Measurements from ENCODE around the gene TTLL11. TPM values are rescaled to one million over a fixed set of nuclear protein-coding genes. Genes with fewer than 3 reads are reported as not detected.

TTLL11 gene
- total RNA-seq, 6 experiments from 2014 or later: 6.9 to 10.2 (median 8.3) TPM

DNA sequence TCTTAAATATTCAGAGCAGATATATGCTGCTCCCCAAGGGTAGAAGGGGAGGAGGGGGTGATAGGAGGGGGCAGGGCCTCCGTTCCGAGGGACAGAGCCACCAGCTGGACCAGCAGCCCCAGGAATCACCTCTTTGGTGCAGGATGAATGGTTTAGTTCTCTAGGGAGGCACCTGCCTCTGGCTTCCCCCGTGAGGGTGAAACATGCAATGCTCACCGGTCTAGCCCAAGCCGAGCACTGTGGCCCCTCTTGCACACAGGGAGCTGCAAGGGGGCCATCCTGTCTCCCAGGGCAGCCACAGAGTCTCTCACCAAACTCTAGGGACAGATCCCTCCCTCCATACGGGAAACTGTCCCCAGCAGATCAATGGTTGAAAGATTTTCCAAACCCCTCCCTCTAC lies 278.0 kb downstream of the TTLL11 start:
- Mint-ChIP-seq H3K4me3 (no peak overlapping the region), H3K9me3 (no peaks in the 10 kb centered on the region), H3K27me3 (ENCODE audit: insufficient read depth) (peaks cover 18% of the 10 kb centered on the region), H3K36me3 (ENCODE audit: low read depth) (no peaks in the 10 kb centered on the region), H3K4me1 (ENCODE audit: low read depth) (peaks cover 10% of the 10 kb centered on the region; the same call in 1 of the 2 replicates), H3K27ac (no peak overlapping the region)
- TF ChIP-seq, protein P1, sequence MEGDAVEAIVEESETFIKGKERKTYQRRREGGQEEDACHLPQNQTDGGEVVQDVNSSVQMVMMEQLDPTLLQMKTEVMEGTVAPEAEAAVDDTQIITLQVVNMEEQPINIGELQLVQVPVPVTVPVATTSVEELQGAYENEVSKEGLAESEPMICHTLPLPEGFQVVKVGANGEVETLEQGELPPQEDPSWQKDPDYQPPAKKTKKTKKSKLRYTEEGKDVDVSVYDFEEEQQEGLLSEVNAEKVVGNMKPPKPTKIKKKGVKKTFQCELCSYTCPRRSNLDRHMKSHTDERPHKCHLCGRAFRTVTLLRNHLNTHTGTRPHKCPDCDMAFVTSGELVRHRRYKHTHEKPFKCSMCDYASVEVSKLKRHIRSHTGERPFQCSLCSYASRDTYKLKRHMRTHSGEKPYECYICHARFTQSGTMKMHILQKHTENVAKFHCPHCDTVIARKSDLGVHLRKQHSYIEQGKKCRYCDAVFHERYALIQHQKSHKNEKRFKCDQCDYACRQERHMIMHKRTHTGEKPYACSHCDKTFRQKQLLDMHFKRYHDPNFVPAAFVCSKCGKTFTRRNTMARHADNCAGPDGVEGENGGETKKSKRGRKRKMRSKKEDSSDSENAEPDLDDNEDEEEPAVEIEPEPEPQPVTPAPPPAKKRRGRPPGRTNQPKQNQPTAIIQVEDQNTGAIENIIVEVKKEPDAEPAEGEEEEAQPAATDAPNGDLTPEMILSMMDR (IDR thresholded peaks at IDR 0.05): no peak
- no peak for DNase-seq

DNA sequence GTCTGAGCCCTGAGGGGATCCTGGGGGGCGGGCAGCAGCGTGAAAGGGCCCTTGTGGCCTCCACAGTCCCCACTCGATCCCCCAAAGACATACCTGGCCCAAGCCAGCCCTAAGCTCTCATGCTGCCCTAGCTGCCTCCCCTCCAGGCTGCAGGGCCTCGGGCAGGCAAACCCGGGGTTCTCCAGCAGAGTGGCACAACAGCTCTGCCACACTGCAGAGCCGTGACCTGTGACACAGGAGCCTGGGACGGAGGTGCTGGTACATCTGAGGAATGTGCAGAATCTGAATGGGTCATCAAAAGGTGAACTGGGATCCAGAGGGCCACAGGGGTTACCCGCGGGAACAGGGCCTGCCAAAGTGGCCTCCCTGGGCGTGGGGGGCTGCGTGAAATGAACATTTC lies 278.5 kb downstream of the TTLL11 start:
- Mint-ChIP-seq H3K27ac (no peak overlapping the region), H3K27me3 (ENCODE audit: insufficient read depth) (peaks cover 18% of the 10 kb centered on the region), H3K9me3 (no peaks in the 10 kb centered on the region), H3K36me3 (ENCODE audit: low read depth) (no peaks in the 10 kb centered on the region), H3K4me3 (no peak overlapping the region), H3K4me1 (ENCODE audit: low read depth) (peaks cover 6% of the 10 kb centered on the region; the same call in 1 of the 2 replicates)
- DNase-seq: no peak
- TF ChIP-seq, protein P1 (IDR thresholded peaks at IDR 0.05): no peak

DNA sequence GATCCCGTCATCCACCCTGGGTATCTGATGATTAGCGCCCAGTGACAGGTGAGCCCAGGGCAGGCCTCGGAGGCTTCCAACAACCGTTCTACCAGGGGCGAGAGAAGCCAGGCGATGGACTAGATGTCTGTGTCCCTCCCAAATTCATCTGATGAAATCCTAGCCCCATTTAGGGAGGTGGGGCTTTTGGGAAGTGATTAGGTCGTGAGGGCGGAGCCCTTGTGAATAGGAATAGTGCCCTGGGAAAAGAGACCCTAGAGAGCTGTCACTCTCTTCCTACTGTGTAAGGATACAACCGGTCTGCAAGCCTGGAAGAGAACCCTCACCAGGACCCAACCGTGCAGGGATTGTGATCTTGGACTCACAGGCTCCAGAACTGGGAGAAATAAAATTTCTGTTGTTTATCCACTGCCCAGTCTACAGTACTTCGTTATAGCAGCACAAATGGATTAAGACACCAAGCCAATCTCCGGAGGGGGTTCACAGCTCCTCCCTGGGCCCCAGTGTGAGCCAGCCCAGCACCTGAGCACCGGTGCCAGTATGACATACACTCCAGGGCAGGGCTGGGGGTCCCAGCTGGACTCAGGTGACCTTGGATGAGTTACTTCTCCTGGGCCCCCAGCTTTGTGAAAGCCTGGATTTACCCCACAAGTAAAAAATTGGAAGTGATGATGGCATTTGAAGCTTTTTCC lies 279.4 kb downstream of the TTLL11 start:
- Mint-ChIP-seq H3K27me3 (ENCODE audit: insufficient read depth) (peaks cover 16% of the 10 kb centered on the region), H3K4me1 (ENCODE audit: low read depth) (no peaks in the 10 kb centered on the region), H3K9me3 (no peaks in the 10 kb centered on the region), H3K36me3 (ENCODE audit: low read depth) (no peaks in the 10 kb centered on the region), H3K4me3 (no peak overlapping the region), H3K27ac (no peak overlapping the region)
- DNase-seq: no peak
- TF ChIP-seq, protein P1 (IDR thresholded peaks at IDR 0.05): no peak

DNA sequence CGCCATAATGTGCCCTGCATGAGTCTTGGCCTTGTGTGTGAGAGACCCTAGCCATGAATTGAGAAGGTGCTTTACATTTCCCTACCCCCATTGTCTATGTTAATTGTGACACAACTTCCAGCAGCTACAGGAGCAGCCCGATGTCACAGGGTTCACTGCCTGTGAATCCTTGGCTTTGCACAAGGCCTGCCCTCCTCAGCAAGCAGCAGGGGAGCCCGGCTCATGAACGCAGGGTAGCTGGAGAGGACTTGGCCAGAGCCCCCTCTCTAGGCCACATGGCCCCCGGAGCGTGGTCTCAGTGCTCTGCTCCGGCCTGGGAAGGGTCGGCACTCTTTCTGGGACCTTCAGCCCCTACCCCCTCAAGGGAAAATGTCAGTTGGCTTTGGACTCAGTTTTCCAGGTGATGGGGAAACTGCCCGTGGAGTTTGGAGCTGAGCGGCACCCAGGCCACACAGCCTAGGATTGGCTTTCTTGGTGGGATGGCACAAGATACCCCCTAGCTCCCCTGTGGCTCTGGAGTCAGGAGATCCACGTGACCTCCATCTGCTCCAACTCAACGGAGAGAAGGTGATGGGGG lies 280.9 kb downstream of the TTLL11 start:
- Mint-ChIP-seq H3K27me3 (ENCODE audit: insufficient read depth) (peaks cover 6% of the 10 kb centered on the region), H3K4me1 (ENCODE audit: low read depth) (no peaks in the 10 kb centered on the region), H3K27ac (no peak overlapping the region), H3K4me3 (no peak overlapping the region), H3K36me3 (ENCODE audit: low read depth) (no peaks in the 10 kb centered on the region), H3K9me3 (no peaks in the 10 kb centered on the region)
- no peak for DNase-seq
- TF ChIP-seq, protein P1 (IDR thresholded peaks at IDR 0.05): no peak

DNA sequence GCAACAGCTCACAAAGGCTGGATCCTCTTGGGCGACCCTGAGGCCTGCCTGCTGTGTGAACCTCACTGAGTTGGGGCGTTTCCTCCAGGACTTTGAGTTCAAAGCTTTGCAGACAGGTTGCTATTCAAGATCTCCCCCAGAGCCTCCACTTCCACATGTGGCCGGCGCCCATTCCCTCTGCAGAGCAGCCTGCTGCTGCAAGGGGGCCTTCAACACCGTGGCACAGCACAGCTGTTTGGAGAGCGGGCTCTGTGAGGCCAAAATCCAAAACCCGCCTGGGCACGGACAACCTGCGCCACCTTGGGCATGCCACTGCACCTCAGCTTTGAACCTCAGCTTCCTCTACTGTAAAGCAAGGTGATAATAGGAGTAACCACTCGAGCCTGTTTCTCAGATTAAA lies 281.4 kb downstream of the TTLL11 start:
- H3K4me3 Mint-ChIP-seq: no peak overlapping the region
- H3K9me3 Mint-ChIP-seq: no peaks in the 10 kb centered on the region
- no peaks in the 10 kb centered on the region for H3K4me1 Mint-ChIP-seq (ENCODE audit: low read depth)
- peaks cover 6% of the 10 kb centered on the region for H3K27me3 Mint-ChIP-seq (ENCODE audit: insufficient read depth)
- TF ChIP-seq, protein P1 (IDR thresholded peaks at IDR 0.05): no peak
- H3K36me3 Mint-ChIP-seq (ENCODE audit: low read depth): no peaks in the 10 kb centered on the region
- no peak overlapping the region for H3K27ac Mint-ChIP-seq
- no peak for DNase-seq
